Stimulated activated CD8-positive, alpha-beta memory T cell treated with anti-CD3 and anti-CD28 coated beads, Interleukin-4, amount 100 ng/mL, for 24 hours (primary cell): Measurements from ENCODE around the gene PEX14.

Source experiments
- DNase-seq: peaks from one replicate; pipeline ENCODE4 v3.0.0-alpha.2; 2020; ENCODE audit warnings: low read depth

Gene PEX14

GRCh38 chr1:10634075-10634427, 159.3 kb downstream of the PEX14 start:
- no peak for DNase-seq

- DNase-seq, result no peak
Measured at GRCh38 chr1:10634428-10635084, 159.8 kb downstream of the PEX14 start.

GRCh38 chr1:10635085-10635896, 160.5 kb downstream of the PEX14 start:
- DNase-seq, result no peak

GRCh38 chr1:10635992-10636391, 161.2 kb downstream of the PEX14 start:
- DNase-seq, result no peak

GRCh38 chr1:10637400-10637799, 162.7 kb downstream of the PEX14 start:
- no peak for DNase-seq

- DNase-seq, result no peak
Measured at GRCh38 chr1:10637834-10638558, 163.2 kb downstream of the PEX14 start.

- DNase-seq, result no peak
Measured at GRCh38 chr1:10638559-10639005, 163.8 kb downstream of the PEX14 start.

- DNase-seq, result no peak
Measured at GRCh38 chr1:10639011-10639774, 164.4 kb downstream of the PEX14 start.

- no peak for DNase-seq
Measured at GRCh38 chr1:10639775-10640578, 165.2 kb downstream of the PEX14 start.

GRCh38 chr1:10640843-10641553, 166.2 kb downstream of the PEX14 start:
- DNase-seq, result no peak

- no peak for DNase-seq
Measured at GRCh38 chr1:10641976-10642375, 167.2 kb downstream of the PEX14 start.

- no peak for DNase-seq
Measured at GRCh38 chr1:10642403-10643080, 167.8 kb downstream of the PEX14 start.

- DNase-seq, result no peak
Measured at GRCh38 chr1:10643607-10644306, 169.0 kb downstream of the PEX14 start.

GRCh38 chr1:10644307-10645128, 169.8 kb downstream of the PEX14 start:
- DNase-seq, result no peak

GRCh38 chr1:10646347-10646861, 171.7 kb downstream of the PEX14 start:
- no peak for DNase-seq

GRCh38 chr1:10647414-10648170, 172.8 kb downstream of the PEX14 start:
- no peak for DNase-seq

GRCh38 chr1:10648689-10649516, 174.2 kb downstream of the PEX14 start:
- no peak for DNase-seq
